ENCODE data around the gene FBXO38.
A peak's percentile ranks its signal among the peaks of the same experiment; 100 is the strongest.

FBXO38 gene

DNA sequence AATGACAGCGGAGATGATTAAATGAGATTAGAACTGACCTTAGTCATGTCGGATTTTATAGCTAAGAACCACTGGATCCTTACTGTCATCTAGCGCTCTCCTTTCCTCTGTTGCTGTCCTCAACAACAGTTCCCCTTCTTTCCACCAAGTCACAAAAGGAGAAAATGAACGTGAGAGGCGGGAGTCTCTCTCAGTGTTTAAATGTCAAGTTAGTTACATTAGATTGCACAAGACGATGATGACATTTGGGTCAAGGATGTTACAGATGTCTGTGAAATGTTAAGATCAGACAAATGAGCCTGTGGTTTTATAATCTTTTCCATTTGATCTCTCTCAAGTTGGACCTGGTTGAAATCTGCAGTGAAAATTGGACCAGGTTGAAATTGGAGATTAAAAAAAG is 53.5 kb downstream of the FBXO38 start:
- DNase-seq (ENCODE audit: insufficient read length, low spot score) (no peak), FAIRE-seq (no peak)
- TF ChIP-seq POLR2A (IDR thresholded peaks at IDR 0.05; ENCODE audit: low read depth, low read length): no peak
- TF ChIP-seq POLR2AphosphoS5 (IDR thresholded peaks at IDR 0.05; ENCODE audit: low read depth, low read length): no peak
- TF ChIP-seq SPI1 (IDR thresholded peaks at IDR 0.05; ENCODE audit: low read depth, low read length): no peak
- no peak for TF ChIP-seq TAF1 (IDR thresholded peaks at IDR 0.05; ENCODE audit: low read depth, low read length)
- TF ChIP-seq POU2F2 (IDR thresholded peaks at IDR 0.05; ENCODE audit: low read depth, low read length): no peak
- no peak for TF ChIP-seq PAX5 (IDR thresholded peaks at IDR 0.05; ENCODE audit: insufficient read depth, low read length, severe bottlenecking)

DNA sequence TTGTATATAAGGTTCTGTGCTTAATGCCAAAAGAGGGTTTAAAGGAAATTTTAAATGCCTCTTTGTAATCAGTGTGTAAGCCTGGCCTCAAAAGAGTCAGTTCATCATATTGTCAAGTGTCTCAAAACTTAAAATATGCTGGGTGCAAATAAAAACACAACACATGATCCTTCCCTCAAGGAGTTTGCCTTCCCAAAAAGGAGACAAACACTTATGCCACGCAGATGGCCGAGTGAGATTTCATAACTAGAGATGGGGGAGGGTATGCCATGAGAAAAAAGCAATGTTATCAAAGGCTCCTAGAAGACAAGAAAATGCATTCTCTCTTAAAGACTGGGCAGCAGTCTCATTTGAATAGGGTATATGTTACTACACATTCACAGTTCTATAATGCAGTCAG is 55.2 kb downstream of the FBXO38 start:
- FAIRE-seq: no peak
- TF ChIP-seq POLR2AphosphoS5 (IDR thresholded peaks at IDR 0.05; ENCODE audit: low read depth, low read length) (no peak), POU2F2 (IDR thresholded peaks at IDR 0.05; ENCODE audit: low read depth, low read length) (no peak)
- no peak for DNase-seq (ENCODE audit: insufficient read length, low spot score)

DNA sequence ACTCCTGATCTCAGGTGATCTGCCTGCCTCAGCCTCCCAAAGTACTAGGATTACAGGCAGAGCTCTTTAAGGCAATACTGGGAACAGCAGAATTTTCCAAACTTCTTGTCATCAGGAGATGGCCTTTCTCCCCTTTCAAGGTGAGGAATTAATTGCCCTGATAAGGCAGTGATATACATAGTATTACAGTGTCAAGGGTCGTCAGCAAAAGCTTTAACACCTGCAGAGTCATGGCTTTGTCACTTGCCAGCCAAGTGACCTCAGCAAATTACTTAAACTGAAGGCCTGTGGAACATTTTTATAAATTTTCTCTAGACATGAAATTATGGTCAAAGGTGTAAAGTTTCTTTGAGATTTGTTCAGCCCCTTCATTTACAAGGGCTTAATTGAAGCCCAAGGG is 59.5 kb downstream of the FBXO38 start:
- FAIRE-seq: no peak
- DNase-seq (ENCODE audit: insufficient read length, low spot score): no peak
- TF ChIP-seq PAX5 (IDR thresholded peaks at IDR 0.05; ENCODE audit: insufficient read depth, low read length, severe bottlenecking) (no peak), POU2F2 (IDR thresholded peaks at IDR 0.05; ENCODE audit: low read depth, low read length) (no peak), POLR2A (IDR thresholded peaks at IDR 0.05; ENCODE audit: low read depth, low read length) (no peak), TAF1 (IDR thresholded peaks at IDR 0.05; ENCODE audit: low read depth, low read length) (no peak), POLR2AphosphoS5 (IDR thresholded peaks at IDR 0.05; ENCODE audit: low read depth, low read length) (no peak), SPI1 (IDR thresholded peaks at IDR 0.05; ENCODE audit: low read depth, low read length) (no peak)

DNA sequence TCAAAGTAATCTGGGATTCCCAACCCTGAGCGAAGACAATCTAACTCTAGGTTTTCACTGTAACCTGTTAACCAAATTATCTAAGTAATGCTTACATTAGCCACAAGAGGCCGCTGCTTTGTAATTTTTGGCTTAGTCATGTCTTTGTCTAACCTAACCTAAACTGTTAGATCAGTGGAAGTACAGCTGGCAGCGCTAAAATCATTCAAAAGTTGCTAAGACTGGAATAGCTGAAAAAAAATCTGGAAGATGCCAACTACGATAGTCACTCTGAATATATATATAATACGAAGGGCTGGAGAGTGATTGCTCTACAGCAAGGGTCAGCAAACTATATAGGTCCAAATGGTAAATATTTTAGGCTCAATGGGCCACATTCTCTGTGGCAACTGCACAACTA is 60.2 kb downstream of the FBXO38 start:
- TF ChIP-seq TAF1 (IDR thresholded peaks at IDR 0.05; ENCODE audit: low read depth, low read length): no peak
- no peak for TF ChIP-seq POU2F2 (IDR thresholded peaks at IDR 0.05; ENCODE audit: low read depth, low read length)
- peak; percentile 76 for FAIRE-seq

DNA sequence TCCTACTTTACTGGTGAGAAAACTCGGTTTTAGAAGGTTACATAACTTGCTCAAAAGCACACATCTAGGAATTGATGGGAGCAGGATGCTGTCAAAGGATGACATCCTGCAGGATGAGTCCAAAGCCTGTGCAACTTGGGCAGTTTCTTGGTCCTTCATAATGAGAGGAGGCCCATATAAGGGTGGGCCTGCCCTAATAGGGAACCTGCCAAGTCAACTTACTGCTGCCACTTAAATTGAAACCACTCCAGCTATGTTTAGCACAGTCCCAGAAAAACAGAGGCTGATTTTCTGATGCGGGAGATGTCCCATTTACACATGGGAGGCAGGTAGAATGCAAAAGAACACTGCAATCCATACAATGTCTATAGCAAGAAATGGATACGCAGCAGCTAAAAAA is 61.8 kb downstream of the FBXO38 start:
- no peak for TF ChIP-seq PAX5 (IDR thresholded peaks at IDR 0.05; ENCODE audit: insufficient read depth, low read length, severe bottlenecking)
- DNase-seq (ENCODE audit: insufficient read length, low spot score): no peak
- FAIRE-seq: no peak

More for the DNA sequence above, 60.2 kb downstream of the FBXO38 start:
- DNase-seq (ENCODE audit: insufficient read length, low spot score): peak; percentile 25

DNA sequence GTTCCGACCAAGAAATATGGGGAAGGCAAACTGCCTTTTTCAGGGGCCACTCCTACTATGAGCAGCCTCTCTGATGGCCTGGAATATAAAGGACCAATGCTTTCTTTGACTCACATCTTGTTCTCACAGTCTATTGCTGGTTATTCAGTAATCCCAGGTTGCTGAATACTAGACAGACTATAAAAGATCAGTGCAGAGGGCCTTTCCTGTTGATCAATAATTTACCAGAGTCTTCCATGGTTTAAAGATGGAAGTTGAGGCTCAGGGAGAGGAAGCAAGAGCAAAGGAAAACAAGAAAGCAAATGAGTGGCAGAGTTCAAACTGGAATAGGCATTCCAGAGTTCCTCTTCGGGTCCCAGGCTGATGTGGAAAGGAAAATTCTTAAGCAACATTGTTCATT is 62.9 kb downstream of the FBXO38 start:
- FAIRE-seq (no peak), DNase-seq (ENCODE audit: insufficient read length, low spot score) (no peak)
- TF ChIP-seq PAX5 (IDR thresholded peaks at IDR 0.05; ENCODE audit: insufficient read depth, low read length, severe bottlenecking): no peak
- no peak for TF ChIP-seq POLR2A (IDR thresholded peaks at IDR 0.05; ENCODE audit: low read depth, low read length)
- no peak for TF ChIP-seq POU2F2 (IDR thresholded peaks at IDR 0.05; ENCODE audit: low read depth, low read length)
- TF ChIP-seq SPI1 (IDR thresholded peaks at IDR 0.05; ENCODE audit: low read depth, low read length): no peak
- no peak for TF ChIP-seq POLR2AphosphoS5 (IDR thresholded peaks at IDR 0.05; ENCODE audit: low read depth, low read length)
- TF ChIP-seq TAF1 (IDR thresholded peaks at IDR 0.05; ENCODE audit: low read depth, low read length): no peak

DNA sequence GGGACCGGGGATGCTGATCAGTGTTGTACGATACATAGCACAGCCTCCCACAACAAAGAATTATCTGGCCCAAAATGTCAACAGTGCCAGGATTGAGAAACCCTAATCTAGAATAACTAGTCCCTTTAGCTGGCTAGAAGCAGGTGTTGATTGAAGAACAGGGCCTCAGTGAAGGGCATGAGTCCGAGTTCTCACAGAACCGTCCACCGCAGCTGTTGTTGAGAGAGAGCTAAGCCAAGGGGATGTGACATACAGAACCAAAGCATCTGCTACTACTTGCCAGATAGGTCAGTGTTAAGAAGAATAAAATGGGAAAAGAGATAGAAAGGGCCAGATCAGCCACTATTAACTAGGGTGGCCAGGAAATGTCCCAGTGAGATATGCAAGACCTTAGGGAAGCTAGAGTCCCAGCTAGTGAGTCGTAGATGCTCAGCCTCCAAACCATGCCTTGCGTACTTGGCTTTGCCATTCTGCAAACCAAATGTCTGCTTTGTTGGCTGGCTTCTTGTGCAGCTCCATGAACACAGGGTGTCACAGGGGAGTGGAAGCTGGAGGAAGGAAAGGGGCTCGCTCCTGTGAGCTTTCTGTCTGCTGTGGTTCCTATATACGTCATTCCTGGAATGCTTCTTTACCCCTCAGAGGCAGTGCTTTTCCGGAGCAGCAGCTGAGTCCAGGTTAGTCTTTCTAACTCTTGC is 68.9 kb downstream of the FBXO38 start:
- TF ChIP-seq POLR2AphosphoS5 (IDR thresholded peaks at IDR 0.05; ENCODE audit: low read depth, low read length) (no peak), SPI1 (IDR thresholded peaks at IDR 0.05; ENCODE audit: low read depth, low read length) (no peak), POU2F2 (IDR thresholded peaks at IDR 0.05; ENCODE audit: low read depth, low read length) (no peak)
- DNase-seq (ENCODE audit: insufficient read length, low spot score) (no peak), FAIRE-seq (no peak)

DNA sequence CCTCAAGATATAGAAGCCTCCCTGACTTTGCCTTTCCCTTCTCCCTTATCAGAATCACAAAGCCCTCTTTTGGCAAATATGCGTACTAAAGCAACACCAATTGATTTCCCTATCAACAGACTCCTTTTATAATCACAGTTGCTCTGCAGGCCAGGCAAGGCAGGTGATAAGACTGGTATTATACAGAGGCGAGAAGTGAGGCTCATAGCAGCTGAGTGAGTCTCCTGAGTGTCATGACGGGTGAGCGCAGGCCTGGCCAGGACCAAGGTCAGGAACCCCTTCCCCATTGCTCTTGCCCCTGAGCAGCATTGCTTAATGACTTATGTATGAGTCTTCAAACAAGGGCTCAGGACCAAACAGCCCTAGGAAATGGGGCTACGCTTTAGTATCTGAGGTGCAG is 70.8 kb downstream of the FBXO38 start:
- TF ChIP-seq SPI1 (IDR thresholded peaks at IDR 0.05; ENCODE audit: low read depth, low read length) (no peak), POU2F2 (IDR thresholded peaks at IDR 0.05; ENCODE audit: low read depth, low read length) (no peak), PAX5 (IDR thresholded peaks at IDR 0.05; ENCODE audit: insufficient read depth, low read length, severe bottlenecking) (no peak), POLR2A (IDR thresholded peaks at IDR 0.05; ENCODE audit: low read depth, low read length) (no peak), TAF1 (IDR thresholded peaks at IDR 0.05; ENCODE audit: low read depth, low read length) (no peak), POLR2AphosphoS5 (IDR thresholded peaks at IDR 0.05; ENCODE audit: low read depth, low read length) (no peak)
- FAIRE-seq (no peak), DNase-seq (ENCODE audit: insufficient read length, low spot score) (no peak)

DNA sequence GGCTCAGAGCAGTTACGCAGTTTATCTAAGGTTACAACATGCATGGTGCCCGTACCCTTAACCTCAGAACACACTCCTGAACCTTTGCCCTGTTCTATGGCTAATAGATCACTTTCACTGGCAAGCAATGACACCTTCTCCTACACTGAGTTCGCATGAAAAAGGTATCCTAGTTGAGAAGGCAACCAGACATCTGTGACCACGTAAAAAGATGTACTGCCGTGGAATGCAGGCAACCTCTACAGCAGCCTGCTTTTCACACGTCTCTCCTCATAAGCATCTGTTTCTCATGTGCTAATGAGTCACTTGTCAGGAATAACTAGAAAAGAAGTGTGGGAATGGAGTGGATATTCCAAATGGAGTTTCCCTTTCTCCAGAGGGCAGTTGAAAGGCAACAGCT is 71.4 kb downstream of the FBXO38 start:
- TF ChIP-seq POU2F2 (IDR thresholded peaks at IDR 0.05; ENCODE audit: low read depth, low read length) (no peak), POLR2AphosphoS5 (IDR thresholded peaks at IDR 0.05; ENCODE audit: low read depth, low read length) (no peak), PAX5 (IDR thresholded peaks at IDR 0.05; ENCODE audit: insufficient read depth, low read length, severe bottlenecking) (no peak), TAF1 (IDR thresholded peaks at IDR 0.05; ENCODE audit: low read depth, low read length) (no peak), POLR2A (IDR thresholded peaks at IDR 0.05; ENCODE audit: low read depth, low read length) (no peak), SPI1 (IDR thresholded peaks at IDR 0.05; ENCODE audit: low read depth, low read length) (no peak)
- no peak for FAIRE-seq
- DNase-seq (ENCODE audit: insufficient read length, low spot score): no peak

DNA sequence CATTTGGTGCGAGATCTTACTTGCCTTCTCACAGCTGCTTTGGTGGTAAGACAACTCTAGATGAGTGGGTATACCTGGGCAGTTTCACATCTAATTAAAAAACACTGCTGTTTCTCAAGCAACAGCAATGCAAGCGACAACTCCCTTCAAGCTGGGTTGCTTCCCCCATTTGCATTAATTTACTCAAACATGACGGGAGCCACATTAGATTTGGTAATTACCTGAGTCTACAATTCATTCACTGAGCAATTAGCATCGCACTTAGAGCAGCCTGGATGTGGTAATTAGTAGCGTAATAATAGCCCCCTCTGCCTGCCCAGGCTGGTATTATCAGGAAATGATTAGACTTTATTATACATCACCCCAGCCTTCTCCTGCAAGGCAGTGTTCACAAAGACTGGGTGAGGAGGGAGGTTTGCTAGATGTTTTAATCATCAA is 73.4 kb downstream of the FBXO38 start:
- DNase-seq (ENCODE audit: insufficient read length, low spot score): no peak
- no peak for TF ChIP-seq SPI1 (IDR thresholded peaks at IDR 0.05; ENCODE audit: low read depth, low read length)
- TF ChIP-seq TAF1 (IDR thresholded peaks at IDR 0.05; ENCODE audit: low read depth, low read length): no peak
- no peak for TF ChIP-seq POLR2A (IDR thresholded peaks at IDR 0.05; ENCODE audit: low read depth, low read length)
- no peak for TF ChIP-seq PAX5 (IDR thresholded peaks at IDR 0.05; ENCODE audit: insufficient read depth, low read length, severe bottlenecking)
- TF ChIP-seq POLR2AphosphoS5 (IDR thresholded peaks at IDR 0.05; ENCODE audit: low read depth, low read length): no peak
- no peak for TF ChIP-seq POU2F2 (IDR thresholded peaks at IDR 0.05; ENCODE audit: low read depth, low read length)
- FAIRE-seq: no peak
